ENCODE data around the gene LST1. TPM values are rescaled to one million over a fixed set of nuclear protein-coding genes. Genes with fewer than 3 reads are reported as not detected.

LST1 gene
- total RNA-seq, 1 experiment from 2014 or later, result not detected

GRCh38 chr6:31626952-31627351 is 40.9 kb downstream of the LST1 start:
- no TSS peak for BruUV-seq (replicated peaks)
- TF ChIP-seq CTCF (IDR thresholded peaks at IDR 0.05; ENCODE audit: unreplicated experiment), result no peak
- CTCF ChIA-PET, result interaction anchor here (0.7 to 1.0 kb wide), 4 partner anchors 8 to 164 kb away, joined by 3 read pairs; no protein-coding TSS in a partner anchor
- no peak for DNase-seq (ENCODE audit: unreplicated experiment)
- POLR2A ChIA-PET, result interaction anchor here (0.7 to 8.0 kb wide), 3 partner anchors 12 to 1879 kb away, joined by 4 to 50 read pairs (median 11); partner anchors contain the start of gene BAG6
- no peaks in the 10 kb centered on the region for H3K9me3 Mint-ChIP-seq (ENCODE audit: unreplicated experiment)
- peaks cover 10% of the 10 kb centered on the region for H3K4me1 Mint-ChIP-seq (ENCODE audit: insufficient read depth, unreplicated experiment)
- no peak overlapping the region for H3K4me3 Mint-ChIP-seq (ENCODE audit: unreplicated experiment)
- H3K36me3 Mint-ChIP-seq (ENCODE audit: insufficient read depth, unreplicated experiment), result peaks cover 100% of the 10 kb centered on the region
- intact Hi-C loops (cut with micrococcal nuclease), result no loop called here
- no peaks in the 10 kb centered on the region for H3K27me3 Mint-ChIP-seq (ENCODE audit: insufficient read depth, unreplicated experiment)
- H3K27ac Mint-ChIP-seq (ENCODE audit: low read depth, unreplicated experiment), result peak overlapping the region; percentile 60

GRCh38 chr6:31627690-31628287 is 41.7 kb downstream of the LST1 start:
- BruUV-seq (replicated peaks), result no TSS peak
- peak overlapping the region; percentile 60 for H3K27ac Mint-ChIP-seq (ENCODE audit: low read depth, unreplicated experiment)
- H3K36me3 Mint-ChIP-seq (ENCODE audit: insufficient read depth, unreplicated experiment), result peaks cover 100% of the 10 kb centered on the region
- ChIA-PET POLR2A (interaction anchor here (1.0 to 8.0 kb wide), 2 partner anchors 11 to 24 kb away, joined by 4 to 50 read pairs; partner anchors contain the start of gene BAG6), CTCF (interaction anchor here (0.7 to 0.9 kb wide), 2 partner anchors 13 to 49 kb away, joined by 3 read pairs; no protein-coding TSS in a partner anchor)
- no peak for TF ChIP-seq CTCF (IDR thresholded peaks at IDR 0.05; ENCODE audit: unreplicated experiment)
- H3K27me3 Mint-ChIP-seq (ENCODE audit: insufficient read depth, unreplicated experiment), result no peaks in the 10 kb centered on the region
- intact Hi-C loops (cut with micrococcal nuclease), result no loop called here
- H3K9me3 Mint-ChIP-seq (ENCODE audit: unreplicated experiment), result no peaks in the 10 kb centered on the region
- peaks cover 2% of the 10 kb centered on the region for H3K4me1 Mint-ChIP-seq (ENCODE audit: insufficient read depth, unreplicated experiment)
- H3K4me3 Mint-ChIP-seq (ENCODE audit: unreplicated experiment), result no peak overlapping the region
- DNase-seq (ENCODE audit: unreplicated experiment), result no peak

DNA sequence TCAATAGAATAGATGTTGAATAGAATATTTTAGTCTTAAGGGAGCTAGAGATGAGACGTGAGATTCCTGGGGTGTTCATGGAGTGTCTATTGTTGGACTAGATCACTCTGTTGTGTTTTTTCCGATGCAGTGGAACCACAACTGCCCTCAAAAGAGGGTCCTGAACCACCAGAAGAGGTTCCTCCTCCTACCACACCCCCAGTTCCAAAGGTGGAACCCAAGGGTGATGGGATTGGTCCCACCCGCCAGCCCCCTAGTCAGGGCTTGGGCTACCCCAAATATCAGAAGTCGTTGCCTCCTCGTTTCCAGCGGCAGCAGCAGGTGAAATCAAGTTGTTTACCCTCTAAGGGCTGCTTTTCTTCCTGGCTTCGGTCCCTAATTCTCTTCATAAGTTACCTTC is 42.9 kb downstream of the LST1 start:
- DNase-seq (ENCODE audit: unreplicated experiment), result no peak
- BruUV-seq (replicated peaks), result no TSS peak
- Mint-ChIP-seq H3K36me3 (ENCODE audit: insufficient read depth, unreplicated experiment) (peaks cover 100% of the 10 kb centered on the region), H3K4me1 (ENCODE audit: insufficient read depth, unreplicated experiment) (no peaks in the 10 kb centered on the region), H3K27me3 (ENCODE audit: insufficient read depth, unreplicated experiment) (no peaks in the 10 kb centered on the region), H3K9me3 (ENCODE audit: unreplicated experiment) (no peaks in the 10 kb centered on the region), H3K4me3 (ENCODE audit: unreplicated experiment) (no peak overlapping the region), H3K27ac (ENCODE audit: low read depth, unreplicated experiment) (no peak overlapping the region)
- intact Hi-C loops (cut with micrococcal nuclease), result no loop called here
- ChIA-PET CTCF (no interaction called here), POLR2A (interaction anchor here (0.5 to 1.0 kb wide), 2 partner anchors 23 to 107 kb away, joined by 3 to 4 read pairs; partner anchors contain the start of gene BAG6)
- no peak for TF ChIP-seq CTCF (IDR thresholded peaks at IDR 0.05; ENCODE audit: unreplicated experiment)

- Mint-ChIP-seq H3K9me3 (ENCODE audit: unreplicated experiment) (no peaks in the 10 kb centered on the region), H3K36me3 (ENCODE audit: insufficient read depth, unreplicated experiment) (peaks cover 100% of the 10 kb centered on the region), H3K27me3 (ENCODE audit: insufficient read depth, unreplicated experiment) (no peaks in the 10 kb centered on the region), H3K4me1 (ENCODE audit: insufficient read depth, unreplicated experiment) (no peaks in the 10 kb centered on the region), H3K27ac (ENCODE audit: low read depth, unreplicated experiment) (no peak overlapping the region), H3K4me3 (ENCODE audit: unreplicated experiment) (no peak overlapping the region)
- ChIA-PET CTCF (no interaction called here), POLR2A (no interaction called here)
- no TSS peak for BruUV-seq (replicated peaks)
- no peak for DNase-seq (ENCODE audit: unreplicated experiment)
- intact Hi-C loops (cut with micrococcal nuclease), result no loop called here
- no peak for TF ChIP-seq CTCF (IDR thresholded peaks at IDR 0.05; ENCODE audit: unreplicated experiment)
These were observed 44.3 kb downstream of the LST1 start for GRCh38 chr6:31630177-31630934.

All from MCF 10A (cell line).